Activated CD4-positive, alpha-beta T cell treated with anti-CD3 and anti-CD28 coated beads, Interleukin-2, Interleukin-4, amounts not matched to agents 100 ng/mL and 50 ng/mL, durations not matched to agents 16 hours and 8 hours (primary cell): Measurements from ENCODE around the gene OTOL1.

Experiments
- DNase-seq: peaks from one replicate; pipeline ENCODE4 v3.0.0-alpha.2; 2020; ENCODE audit warnings: low spot score

The OTOL1 gene

GRCh38 chr3:161540594-161540993, 44.0 kb downstream of the OTOL1 start:
- no peak for DNase-seq

GRCh38 chr3:161545824-161546223, 49.2 kb downstream of the OTOL1 start:
- no peak for DNase-seq

GRCh38 chr3:161548301-161548700, 51.7 kb downstream of the OTOL1 start:
- DNase-seq: no peak

- no peak for DNase-seq
These were observed 52.7 kb downstream of the OTOL1 start for GRCh38 chr3:161549261-161549660.

- no peak for DNase-seq
These were observed 54.0 kb downstream of the OTOL1 start for GRCh38 chr3:161550491-161551195.

- no peak for DNase-seq
These were observed 55.1 kb downstream of the OTOL1 start for GRCh38 chr3:161551697-161552096.

- no peak for DNase-seq
These were observed 56.5 kb downstream of the OTOL1 start for GRCh38 chr3:161552984-161553560.
